Left lung (tissue), 10 donors: ENCODE results near the gene TOB1. TPM values are rescaled to one million over a fixed set of nuclear protein-coding genes. Genes with fewer than 3 reads are reported as not detected.

ENCODE experiments used
- ATAC-seq: fragments of 200-7000 bp; cut with Tn5 transposase; one replicate; pipeline ENCODE4 v1.9.1; 2020; ENCODE audit warnings: moderate library complexity
- DNase-seq, 4 donors: peaks; one replicate each; pipeline ENCODE4 v3.0.0-alpha.2; 2013 to 2020
- H3K27ac ChIP-seq, 2 donors: fragments of 200-600 bp; sonication (generic) in 1 of 2; one replicate each; pipeline versions ENCODE4 v1.5.0 to v1.8.0; 2020 to 2021
- H3K27me3 ChIP-seq, 2 donors: fragments of 200-600 bp; sonication (generic) in 1 of 2; one replicate each; pipeline versions ENCODE4 v1.5.0 to v1.8.0; 2020 to 2021
- H3K36me3 ChIP-seq, 2 donors: fragments of 200-600 bp; sonication (generic) in 1 of 2; one replicate each; pipeline versions ENCODE4 v1.5.0 to v1.8.0; 2020 to 2021
- H3K4me1 ChIP-seq, 2 donors: fragments of 200-600 bp; one replicate each; pipeline ENCODE4 v1.8.0; 2021
- H3K4me3 ChIP-seq, 2 donors: fragments of 200-600 bp; sonication (generic) in 1 of 2; one replicate each; pipeline versions ENCODE4 v1.5.0 to v1.8.0; 2020 to 2021; ENCODE audit warnings: mild to moderate bottlenecking in 1 of 2
- H3K9me3 ChIP-seq, 2 donors: fragments of 200-600 bp; sonication (generic) in 1 of 2; one replicate each; pipeline versions ENCODE4 v1.5.0 to v1.8.0; 2020 to 2021
- intact Hi-C, 2 donors: fragments of 100-400 bp; cut with DNase I; formaldehyde crosslinking; loops; one replicate each; pipeline versions ENCODE4 v1.11.2 to v1.14.2; 2022
- polyA plus RNA-seq, 6 donors: library from polyadenylated mRNA; unstranded; fragments of 120-200 nt; gene quantifications; one replicate each; pipeline ENCODE4 v1.2.1, GENCODE V29; 2013; ENCODE audit not compliant: insufficient read length in 6 of 6
- total RNA-seq, 2 donors: library from RNA; stranded (reverse); fragmentation: NEBNext Ultra II Directional; extraction: Animal tissue kit (Norgen Biotek cat#: 25700); gene quantifications; one replicate each; pipeline ENCODE4 v1.2.1, GENCODE V29; 2021
- TF ChIP-seq, protein P1 (sequence below), 2 donors: fragments of 200-600 bp; sonication (generic) in 1 of 2; IDR thresholded peaks; one replicate each; pipeline versions ENCODE4 v1.5.0 to v1.8.0; 2021; ENCODE audit warnings: antibody characterized with exemption in 2 of 2
- donor health status: DM: no; HTN: yes; CAD: no.
- donor health status: DM: no; HTN: no; CAD: no.

Gene TOB1
- total and polyA plus RNA-seq, 8 donors, result 20.1 to 81.1 (median 29.8) TPM

DNA sequence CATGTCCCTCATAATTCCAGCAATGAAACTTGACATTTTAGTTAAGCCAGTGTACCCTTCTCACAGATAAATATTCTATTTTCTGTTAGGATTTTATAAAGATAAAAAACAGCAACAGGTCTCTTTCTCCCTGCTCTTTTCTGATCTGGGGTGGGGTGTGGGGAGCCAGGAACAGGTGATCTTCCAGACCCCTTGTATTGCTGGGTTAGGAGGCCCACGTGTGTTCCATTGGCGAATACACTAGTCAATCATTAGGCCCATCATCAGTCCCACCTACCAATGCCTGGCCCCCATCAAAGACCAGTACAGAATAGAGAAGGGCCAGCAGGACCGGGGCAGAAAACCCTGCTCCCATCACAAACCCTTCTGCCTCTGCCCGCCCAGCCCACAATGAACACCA, 40.3 kb upstream of the TOB1 start:
- intact Hi-C loops, result no loop called here
- Histone ChIP-seq H3K36me3 (no peaks in the 10 kb centered on the region), H3K27me3 (no peaks in the 10 kb centered on the region), H3K27ac (no peak overlapping the region), H3K4me3 (no peak overlapping the region), H3K4me1 (peaks cover 3 to 57% of the 10 kb centered on the region in 2 donors), H3K9me3 (no peaks in the 10 kb centered on the region)
- DNase-seq (no peak), ATAC-seq (no peak)
- TF ChIP-seq, protein P1, sequence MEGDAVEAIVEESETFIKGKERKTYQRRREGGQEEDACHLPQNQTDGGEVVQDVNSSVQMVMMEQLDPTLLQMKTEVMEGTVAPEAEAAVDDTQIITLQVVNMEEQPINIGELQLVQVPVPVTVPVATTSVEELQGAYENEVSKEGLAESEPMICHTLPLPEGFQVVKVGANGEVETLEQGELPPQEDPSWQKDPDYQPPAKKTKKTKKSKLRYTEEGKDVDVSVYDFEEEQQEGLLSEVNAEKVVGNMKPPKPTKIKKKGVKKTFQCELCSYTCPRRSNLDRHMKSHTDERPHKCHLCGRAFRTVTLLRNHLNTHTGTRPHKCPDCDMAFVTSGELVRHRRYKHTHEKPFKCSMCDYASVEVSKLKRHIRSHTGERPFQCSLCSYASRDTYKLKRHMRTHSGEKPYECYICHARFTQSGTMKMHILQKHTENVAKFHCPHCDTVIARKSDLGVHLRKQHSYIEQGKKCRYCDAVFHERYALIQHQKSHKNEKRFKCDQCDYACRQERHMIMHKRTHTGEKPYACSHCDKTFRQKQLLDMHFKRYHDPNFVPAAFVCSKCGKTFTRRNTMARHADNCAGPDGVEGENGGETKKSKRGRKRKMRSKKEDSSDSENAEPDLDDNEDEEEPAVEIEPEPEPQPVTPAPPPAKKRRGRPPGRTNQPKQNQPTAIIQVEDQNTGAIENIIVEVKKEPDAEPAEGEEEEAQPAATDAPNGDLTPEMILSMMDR (IDR thresholded peaks at IDR 0.05), result no peak

DNA sequence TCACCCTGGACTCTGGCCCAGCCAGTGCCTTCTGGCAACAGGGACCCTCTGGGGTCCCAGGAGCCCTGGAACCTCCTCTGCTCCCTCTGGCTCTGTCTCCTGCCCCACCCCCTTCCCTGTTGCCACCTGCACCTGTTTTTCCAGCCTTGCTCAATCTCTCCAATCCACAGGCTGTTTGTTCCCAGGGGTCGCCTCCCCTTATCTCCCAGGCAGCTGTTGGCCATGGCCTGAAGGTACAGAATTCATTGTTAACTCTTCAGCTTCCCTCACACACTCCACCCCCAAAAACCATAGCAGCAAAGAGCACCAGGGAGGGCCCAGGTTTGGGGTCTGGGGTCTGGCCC, 39.3 kb upstream of the TOB1 start:
- TF ChIP-seq, protein P1 (IDR thresholded peaks at IDR 0.05), result no peak
- no peaks in the 10 kb centered on the region for H3K27me3 ChIP-seq
- H3K9me3 ChIP-seq, result no peaks in the 10 kb centered on the region
- H3K4me3 ChIP-seq, result no peak overlapping the region
- no peaks in the 10 kb centered on the region for H3K36me3 ChIP-seq
- DNase-seq, result peak in 1 of 4 donors; percentile 58
- peaks cover 3 to 47% of the 10 kb centered on the region in 2 donors for H3K4me1 ChIP-seq
- H3K27ac ChIP-seq, result peak overlapping the region; percentile 65 to 81
- intact Hi-C loops, result no loop called here
- peak; percentile 17 for ATAC-seq

DNA sequence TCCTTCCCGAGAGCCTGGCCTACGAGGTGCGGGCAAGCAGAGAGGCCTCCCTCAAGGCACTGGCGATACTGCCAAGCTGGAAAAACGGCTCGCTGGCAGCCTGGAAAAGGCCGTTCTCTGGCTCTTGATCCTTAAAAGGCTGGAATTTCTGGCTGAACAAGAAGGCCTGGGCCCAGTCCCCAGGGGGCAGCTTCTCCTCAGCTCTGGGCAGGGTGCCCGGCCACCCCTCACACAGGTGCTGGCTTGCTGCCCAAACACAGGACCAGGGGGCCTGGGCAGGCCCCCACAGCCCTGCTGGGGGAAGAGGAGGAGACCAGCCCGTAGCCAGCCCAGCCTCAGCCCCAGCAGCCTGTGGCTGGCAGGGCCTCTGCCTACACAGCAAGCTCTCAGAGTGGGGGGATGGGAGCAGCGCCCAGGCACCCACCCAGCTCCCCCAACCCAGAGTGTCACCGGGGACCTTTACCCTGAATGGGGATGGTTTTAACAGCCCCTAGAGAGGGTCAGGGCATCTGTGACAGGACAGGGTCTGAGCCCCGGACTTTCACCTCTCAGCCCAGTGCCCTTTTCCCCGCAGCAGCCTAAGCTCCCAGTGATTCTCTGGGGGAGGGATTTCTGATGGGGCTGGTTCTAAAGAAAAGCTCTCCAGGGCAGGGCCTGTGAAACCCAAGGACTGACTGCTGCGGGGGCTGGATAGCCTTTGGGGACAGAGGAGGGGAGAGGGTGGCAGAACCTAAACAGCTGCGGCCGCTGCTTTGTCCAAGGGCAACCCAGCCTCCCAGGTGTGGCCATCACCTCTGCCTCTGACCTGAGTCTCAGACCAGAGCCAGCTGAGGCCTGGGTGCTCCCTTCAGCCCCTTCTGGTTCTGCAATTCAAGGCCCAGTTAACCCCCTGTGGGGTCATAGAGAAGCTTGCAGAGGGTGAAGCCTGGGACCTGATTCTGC, 38.6 kb upstream of the TOB1 start:
- peaks cover 3 to 41% of the 10 kb centered on the region in 2 donors for H3K4me1 ChIP-seq
- no peaks in the 10 kb centered on the region for H3K9me3 ChIP-seq
- no peaks in the 10 kb centered on the region for H3K27me3 ChIP-seq
- ATAC-seq (peak; percentile 73), DNase-seq (peak; percentile 54 to 90 (median 65))
- H3K27ac ChIP-seq, result peak overlapping the region; percentile 65 to 81
- no peak overlapping the region for H3K4me3 ChIP-seq
- no peaks in the 10 kb centered on the region for H3K36me3 ChIP-seq
- intact Hi-C loops, result no loop called here
- TF ChIP-seq, protein P1 (IDR thresholded peaks at IDR 0.05), result no peak

DNA sequence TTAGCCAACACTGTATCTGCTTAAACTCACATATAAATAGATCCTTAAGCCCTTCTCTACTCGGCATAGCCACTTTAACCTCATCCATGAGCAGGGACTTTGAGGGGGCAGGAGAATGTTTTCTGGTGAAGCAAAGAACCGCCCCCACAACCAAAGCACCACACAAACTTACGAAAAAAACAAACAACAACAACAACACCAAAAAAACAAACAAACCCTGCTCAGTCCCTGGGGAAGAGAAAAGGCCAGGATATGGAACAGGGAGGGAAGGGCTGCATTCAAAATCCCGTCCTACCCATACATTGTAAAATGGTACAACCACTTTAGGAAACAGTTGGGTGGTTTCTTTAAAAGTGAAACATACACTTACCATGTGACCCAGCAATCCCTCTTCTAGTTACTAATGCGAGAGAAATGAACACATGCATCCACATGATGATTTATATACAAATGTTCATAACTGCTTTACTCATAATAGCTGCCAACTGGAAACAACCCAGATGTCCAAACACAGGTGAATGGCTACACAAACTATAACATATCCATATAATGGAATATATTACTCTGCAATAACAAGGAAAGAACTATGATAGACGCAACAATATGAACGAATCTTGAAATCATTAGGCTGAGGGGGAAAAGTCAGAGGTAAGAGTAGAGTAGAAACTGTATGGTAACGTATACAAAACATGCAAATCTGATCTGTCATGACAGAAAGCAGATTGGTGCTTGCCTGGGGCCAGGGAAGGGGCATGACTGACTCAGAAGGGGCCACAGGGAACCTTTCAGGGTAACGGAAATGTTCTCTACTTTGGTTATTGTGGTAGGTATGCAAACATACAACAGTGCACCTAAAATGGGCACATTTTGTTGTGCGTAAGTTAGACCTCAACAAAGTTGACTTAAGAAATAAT, 37.7 kb upstream of the TOB1 start:
- intact Hi-C loops, result no loop called here

More for the DNA sequence above, 37.7 kb upstream of the TOB1 start:
- Histone ChIP-seq H3K9me3 (no peaks in the 10 kb centered on the region), H3K36me3 (no peaks in the 10 kb centered on the region), H3K27me3 (no peaks in the 10 kb centered on the region), H3K4me3 (no peak overlapping the region), H3K4me1 (peaks cover 3 to 31% of the 10 kb centered on the region in 2 donors), H3K27ac (peak overlapping the region; percentile 65 to 81)
- DNase-seq (no peak), ATAC-seq (no peak)
- TF ChIP-seq, protein P1 (IDR thresholded peaks at IDR 0.05), result no peak
